WTC11 (cell line): Measurements from ENCODE around the gene SCAMP3. TPM values are rescaled to one million over a fixed set of nuclear protein-coding genes. Genes with fewer than 3 reads are reported as not detected.

ENCODE experiments used
- ATAC-seq: fragments of 200-7000 bp; cut with Tn5 transposase; 2 replicates; pipeline ENCODE4 v1.10.0; 2021; ENCODE audit warnings: mild to moderate bottlenecking, moderate library complexity
- CTCF ChIA-PET: fragments of 300-600 bp; sonication (Branson Sonifier 250); formaldehyde crosslinking; loops from one replicate; lab custom pipeline; 2021; ENCODE audit warnings: antibody characterized with exemption; lab: Charles Lee
- POLR2A ChIA-PET: fragments of 350-600 bp; sonication (Branson Sonifier 250); formaldehyde crosslinking; loops from one replicate; lab custom pipeline; 2021; ENCODE audit warnings: antibody characterized with exemption; lab: Charles Lee
- DNase-seq: peaks from one replicate; pipeline ENCODE4 v3.0.0; 2021; ENCODE audit warnings: low spot score
- H3K27ac Mint-ChIP-seq: 2 replicates; pipeline ENCODE4 v1.8.0; 2021; ENCODE audit warnings: mixed read lengths
- H3K27me3 Mint-ChIP-seq: 2 replicates; pipeline ENCODE4 v1.8.0; 2021; ENCODE audit warnings: low read depth, mild to moderate bottlenecking, moderate library complexity, mixed read lengths
- H3K36me3 Mint-ChIP-seq: 2 replicates; pipeline ENCODE4 v1.8.0; 2021; ENCODE audit warnings: mixed read lengths
- H3K4me1 Mint-ChIP-seq: 2 replicates; pipeline ENCODE4 v1.8.0; 2022; ENCODE audit warnings: mixed read lengths
- H3K4me3 Mint-ChIP-seq: 2 replicates; pipeline ENCODE4 v1.8.0; 2021; ENCODE audit warnings: mild to moderate bottlenecking, moderate library complexity, mixed read lengths
- H3K9me3 Mint-ChIP-seq: 2 replicates; pipeline ENCODE4 v1.8.0; 2021; ENCODE audit warnings: mixed read lengths
- ATF2 ChIP-seq: sonication (generic); formaldehyde crosslinking; IDR thresholded peaks from 2 replicates; pipeline ENCODE4 v1.8.1; 2022; ENCODE audit warnings: low read depth, missing genetic modification reagents, borderline replicate concordance
- ERG ChIP-seq: fragments of 250-450 bp; sonication (Bioruptor Pico); IDR thresholded peaks from 2 replicates; pipeline ENCODE4 v1.8.0; 2021; ENCODE audit warnings: mild to moderate bottlenecking
- ESRRA ChIP-seq: sonication (generic); formaldehyde crosslinking; IDR thresholded peaks from 2 replicates; pipeline ENCODE4 v1.8.1; 2022; ENCODE audit warnings: mild to moderate bottlenecking, missing genetic modification reagents, borderline replicate concordance
- FOXK1 ChIP-seq: sonication (generic); formaldehyde crosslinking; IDR thresholded peaks from 2 replicates; pipeline ENCODE4 v1.8.0; 2022; ENCODE audit warnings: mild to moderate bottlenecking, moderate library complexity, missing genetic modification reagents
- GABPB1 ChIP-seq: sonication (generic); formaldehyde crosslinking; IDR thresholded peaks from 2 replicates; pipeline ENCODE4 v1.8.1; 2023; ENCODE audit warnings: mild to moderate bottlenecking, missing genetic modification reagents
- GRHL2 ChIP-seq: fragments of 250-450 bp; sonication (Bioruptor Pico); IDR thresholded peaks from 2 replicates; pipeline ENCODE4 v1.8.0; 2022; ENCODE audit warnings: mild to moderate bottlenecking, moderate library complexity; ENCODE audit not compliant: insufficient replicate concordance, severe bottlenecking
- HMGA2 ChIP-seq: fragments of 250-450 bp; sonication (Bioruptor Pico); IDR thresholded peaks from 2 replicates; pipeline ENCODE4 v1.4.0; 2021; ENCODE audit warnings: mild to moderate bottlenecking, moderate library complexity
- JUN ChIP-seq: sonication (generic); formaldehyde crosslinking; IDR thresholded peaks from 2 replicates; pipeline ENCODE4 v1.8.0; 2023; ENCODE audit warnings: mild to moderate bottlenecking, missing genetic modification reagents
- MXD4 ChIP-seq: fragments of 250-450 bp; sonication (Bioruptor Pico); IDR thresholded peaks from 2 replicates; pipeline ENCODE4 v1.8.0; 2021; ENCODE audit warnings: mild to moderate bottlenecking, moderate library complexity, borderline replicate concordance
- NR1H2 ChIP-seq: sonication (generic); formaldehyde crosslinking; IDR thresholded peaks from 2 replicates; pipeline ENCODE4 v1.9.0; 2021; ENCODE audit warnings: mild to moderate bottlenecking, moderate library complexity, missing genetic modification reagents
- OVOL2 ChIP-seq: fragments of 250-450 bp; sonication (Bioruptor Pico); IDR thresholded peaks from 2 replicates; pipeline ENCODE4 v1.9.0; 2021; ENCODE audit warnings: mild to moderate bottlenecking, borderline replicate concordance
- SOX15 ChIP-seq: fragments of 250-450 bp; sonication (Bioruptor Pico); IDR thresholded peaks from 2 replicates; pipeline ENCODE4 v1.9.0; 2021; ENCODE audit warnings: mild to moderate bottlenecking
- USF1 ChIP-seq: sonication (generic); formaldehyde crosslinking; IDR thresholded peaks from 2 replicates; pipeline ENCODE4 v1.8.0; 2022; ENCODE audit warnings: mild to moderate bottlenecking, missing genetic modification reagents
- ZNF121 ChIP-seq: sonication (generic); formaldehyde crosslinking; IDR thresholded peaks from 2 replicates; pipeline ENCODE4 v1.8.0; 2023; ENCODE audit warnings: missing genetic modification reagents
- ZNF396 ChIP-seq: fragments of 250-450 bp; sonication (Bioruptor Pico); IDR thresholded peaks from 2 replicates; pipeline ENCODE4 v1.8.0; 2021; ENCODE audit warnings: mild to moderate bottlenecking, moderate library complexity, borderline replicate concordance
- ZNF671 ChIP-seq: fragments of 250-450 bp; sonication (Bioruptor Pico); IDR thresholded peaks from 2 replicates; pipeline ENCODE4 v1.8.0; 2021; ENCODE audit warnings: mild to moderate bottlenecking
- total RNA-seq: library from RNA; stranded (reverse); gene quantifications from 3 replicates; pipeline ENCODE4 v1.2.3, GENCODE V29; 2021
- TF ChIP-seq, protein P1 (sequence below): sonication (generic); formaldehyde crosslinking; IDR thresholded peaks from 2 replicates; pipeline ENCODE4 v1.8.0; 2022; ENCODE audit warnings: mild to moderate bottlenecking, missing genetic modification reagents
- TF ChIP-seq, protein P2 (sequence below): fragments of 250-450 bp; sonication (Bioruptor Pico); IDR thresholded peaks from 2 replicates; pipeline ENCODE4 v2.1.2; 2022; ENCODE audit warnings: mild to moderate bottlenecking, moderate library complexity
- TF ChIP-seq, protein P3 (sequence below): sonication (generic); formaldehyde crosslinking; IDR thresholded peaks from 2 replicates; pipeline ENCODE4 v1.8.1; 2023; ENCODE audit warnings: mild to moderate bottlenecking, missing genetic modification reagents, moderate library complexity

The SCAMP3 gene
- total RNA-seq, 1 experiment from 2014 or later: 58.8 TPM

GRCh38 chr1:155242805-155243358 is 19.3 kb downstream of the SCAMP3 start:
- Mint-ChIP-seq H3K27ac (no peak overlapping the region), H3K4me3 (peak overlapping the region; percentile 78), H3K9me3 (no peaks in the 10 kb centered on the region), H3K4me1 (peaks cover 28% of the 10 kb centered on the region), H3K27me3 (peaks cover 41% of the 10 kb centered on the region), H3K36me3 (peaks cover 10% of the 10 kb centered on the region)
- POLR2A ChIA-PET: interaction anchor here (2.0 kb wide), 1 partner anchor 81 kb away, joined by 5 read pairs; no protein-coding TSS in a partner anchor
- DNase-seq (no peak), ATAC-seq (no peak)
- no peak for TF ChIP-seq ZNF396 (CRISPR knock-in tag)
- TF ChIP-seq GRHL2 (CRISPR knock-in tag): no peak
- TF ChIP-seq JUN (CRISPR knock-in tag): no peak
- TF ChIP-seq ERG (CRISPR knock-in tag): no peak
- no peak for TF ChIP-seq ESRRA
- no peak for TF ChIP-seq HMGA2 (CRISPR knock-in tag)
- no peak for TF ChIP-seq SOX15 (CRISPR knock-in tag)
- TF ChIP-seq, protein P1, sequence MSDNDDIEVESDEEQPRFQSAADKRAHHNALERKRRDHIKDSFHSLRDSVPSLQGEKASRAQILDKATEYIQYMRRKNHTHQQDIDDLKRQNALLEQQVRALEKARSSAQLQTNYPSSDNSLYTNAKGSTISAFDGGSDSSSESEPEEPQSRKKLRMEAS (CRISPR knock-in tag): no peak
- TF ChIP-seq ZNF671 (CRISPR knock-in tag): no peak
- no peak for TF ChIP-seq OVOL2
- TF ChIP-seq MXD4 (CRISPR knock-in tag): no peak
- no peak for TF ChIP-seq ATF2 (CRISPR knock-in tag)
- TF ChIP-seq, protein P2, sequence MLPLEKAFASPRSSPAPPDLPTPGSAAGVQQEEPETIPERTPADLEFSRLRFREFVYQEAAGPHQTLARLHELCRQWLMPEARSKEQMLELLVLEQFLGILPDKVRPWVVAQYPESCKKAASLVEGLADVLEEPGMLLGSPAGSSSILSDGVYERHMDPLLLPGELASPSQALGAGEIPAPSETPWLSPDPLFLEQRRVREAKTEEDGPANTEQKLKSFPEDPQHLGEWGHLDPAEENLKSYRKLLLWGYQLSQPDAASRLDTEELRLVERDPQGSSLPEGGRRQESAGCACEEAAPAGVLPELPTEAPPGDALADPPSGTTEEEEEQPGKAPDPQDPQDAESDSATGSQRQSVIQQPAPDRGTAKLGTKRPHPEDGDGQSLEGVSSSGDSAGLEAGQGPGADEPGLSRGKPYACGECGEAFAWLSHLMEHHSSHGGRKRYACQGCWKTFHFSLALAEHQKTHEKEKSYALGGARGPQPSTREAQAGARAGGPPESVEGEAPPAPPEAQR (CRISPR knock-in tag): no peak
- CTCF ChIA-PET: interaction anchor here (0.7 to 2.7 kb wide), 4 partner anchors 8 to 903 kb away, joined by 3 to 39 read pairs (median 4); no protein-coding TSS in a partner anchor

DNA sequence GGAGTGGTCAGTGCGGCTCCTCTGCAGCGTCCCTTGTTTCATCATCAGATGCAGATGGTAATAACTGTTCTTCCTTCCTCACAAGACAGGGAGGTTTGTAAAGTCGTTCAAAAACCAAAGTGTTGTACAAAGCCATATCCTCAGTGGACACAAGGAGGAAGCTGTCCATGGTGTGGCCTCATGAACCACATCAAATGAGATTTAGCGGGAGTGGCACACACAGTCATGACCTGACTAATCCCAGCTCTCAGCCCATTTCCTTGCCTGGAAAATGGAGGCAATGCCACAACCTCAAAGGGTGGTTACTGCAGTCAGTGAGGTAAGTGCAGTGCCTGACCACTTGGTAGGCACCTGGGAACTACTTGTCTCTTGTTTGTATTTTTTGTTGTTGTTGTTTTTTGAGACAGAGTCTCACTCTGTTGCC is 20.3 kb downstream of the SCAMP3 start:
- peaks cover 28% of the 10 kb centered on the region for H3K4me1 Mint-ChIP-seq
- no peaks in the 10 kb centered on the region for H3K9me3 Mint-ChIP-seq
- ATAC-seq (no peak), DNase-seq (no peak)
- ChIA-PET CTCF (interaction anchor here (1.2 to 2.7 kb wide), 4 partner anchors 9 to 82 kb away, joined by 3 to 39 read pairs (median 4); no protein-coding TSS in a partner anchor), POLR2A (interaction anchor here (0.6 to 1.8 kb wide), 2 partner anchors 33 to 48 kb away, joined by 3 to 4 read pairs; no protein-coding TSS in a partner anchor)
- H3K27me3 Mint-ChIP-seq: peaks cover 35% of the 10 kb centered on the region
- peaks cover 5% of the 10 kb centered on the region for H3K36me3 Mint-ChIP-seq
- TF ChIP-seq NR1H2: no peak
- TF ChIP-seq ZNF121 (CRISPR knock-in tag): peak; percentile 69; the same call in 1 of the 2 replicates
- no peak overlapping the region for H3K27ac Mint-ChIP-seq
- H3K4me3 Mint-ChIP-seq: no peak overlapping the region

DNA sequence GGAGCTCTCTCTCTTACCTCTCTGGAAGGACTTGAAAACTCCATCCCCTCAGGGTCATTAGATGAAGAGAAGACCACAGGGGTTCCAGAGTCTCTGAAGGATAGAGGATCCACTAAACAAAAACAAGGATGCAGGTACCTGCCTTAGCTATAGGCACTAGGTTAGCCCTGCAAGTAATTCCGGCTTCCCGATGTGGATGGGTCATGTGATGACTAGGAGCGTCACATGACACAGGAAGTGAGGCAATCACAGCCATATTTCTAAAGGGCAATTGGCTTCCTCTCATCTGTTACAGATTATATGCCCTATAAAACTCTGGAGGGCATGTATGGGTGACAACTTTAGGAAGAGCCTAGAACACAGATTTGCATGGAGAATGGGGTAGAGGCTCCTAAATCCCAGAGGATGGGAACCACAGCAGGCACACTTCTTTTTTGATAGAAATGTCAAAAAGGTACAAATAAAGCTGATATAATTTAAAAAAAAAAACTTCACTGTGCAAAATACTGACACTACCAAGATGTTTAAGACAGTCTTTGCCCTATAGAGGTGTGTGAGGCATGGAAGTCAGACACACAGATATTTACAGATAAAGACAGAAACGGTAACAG is 21.0 kb downstream of the SCAMP3 start:
- Mint-ChIP-seq H3K36me3 (peaks cover under 1% of the 10 kb centered on the region), H3K9me3 (no peaks in the 10 kb centered on the region), H3K27ac (peak overlapping the region; percentile 71), H3K4me1 (peaks cover 28% of the 10 kb centered on the region), H3K4me3 (peak overlapping the region; percentile 78), H3K27me3 (peaks cover 28% of the 10 kb centered on the region)
- CTCF ChIA-PET: interaction anchor here (0.6 to 2.7 kb wide), 6 partner anchors 10 to 83 kb away, joined by 3 to 39 read pairs (median 4); partner anchors contain the start of gene KRTCAP2
- TF ChIP-seq GABPB1 (CRISPR knock-in tag) (peak; percentile 36; the same call in 1 of the 2 replicates), FOXK1 (0 out of 2 replicates have a peak, but pooled peaks have one; percentile 21), USF1 (CRISPR knock-in tag) (peak; percentile 99), ERG (CRISPR knock-in tag) (no peak)
- TF ChIP-seq, protein P3, sequence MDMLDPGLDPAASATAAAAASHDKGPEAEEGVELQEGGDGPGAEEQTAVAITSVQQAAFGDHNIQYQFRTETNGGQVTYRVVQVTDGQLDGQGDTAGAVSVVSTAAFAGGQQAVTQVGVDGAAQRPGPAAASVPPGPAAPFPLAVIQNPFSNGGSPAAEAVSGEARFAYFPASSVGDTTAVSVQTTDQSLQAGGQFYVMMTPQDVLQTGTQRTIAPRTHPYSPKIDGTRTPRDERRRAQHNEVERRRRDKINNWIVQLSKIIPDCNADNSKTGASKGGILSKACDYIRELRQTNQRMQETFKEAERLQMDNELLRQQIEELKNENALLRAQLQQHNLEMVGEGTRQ (CRISPR knock-in tag): peak; percentile 99
- DNase-seq (peak; percentile 56), ATAC-seq (no peak)
- POLR2A ChIA-PET: interaction anchor here (0.6 to 1.8 kb wide), 4 partner anchors 20 to 47 kb away, joined by 3 to 5 read pairs (median 4); partner anchors contain the start of genes SCAMP3 and THBS3
